SW 1271 (cell line): ENCODE data around the gene E2F8.
"Not testable (repeated sequence)": the region's sequence is repeated elsewhere in the genome, so short reads cannot be mapped to it uniquely, and the experiment has no call there.

Source experiments
- DNase-seq, 2 experiments: peaks; one replicate each; lab custom pipeline; 2025; lab: John Stamatoyannopoulos, UW

The E2F8 gene, protein sequence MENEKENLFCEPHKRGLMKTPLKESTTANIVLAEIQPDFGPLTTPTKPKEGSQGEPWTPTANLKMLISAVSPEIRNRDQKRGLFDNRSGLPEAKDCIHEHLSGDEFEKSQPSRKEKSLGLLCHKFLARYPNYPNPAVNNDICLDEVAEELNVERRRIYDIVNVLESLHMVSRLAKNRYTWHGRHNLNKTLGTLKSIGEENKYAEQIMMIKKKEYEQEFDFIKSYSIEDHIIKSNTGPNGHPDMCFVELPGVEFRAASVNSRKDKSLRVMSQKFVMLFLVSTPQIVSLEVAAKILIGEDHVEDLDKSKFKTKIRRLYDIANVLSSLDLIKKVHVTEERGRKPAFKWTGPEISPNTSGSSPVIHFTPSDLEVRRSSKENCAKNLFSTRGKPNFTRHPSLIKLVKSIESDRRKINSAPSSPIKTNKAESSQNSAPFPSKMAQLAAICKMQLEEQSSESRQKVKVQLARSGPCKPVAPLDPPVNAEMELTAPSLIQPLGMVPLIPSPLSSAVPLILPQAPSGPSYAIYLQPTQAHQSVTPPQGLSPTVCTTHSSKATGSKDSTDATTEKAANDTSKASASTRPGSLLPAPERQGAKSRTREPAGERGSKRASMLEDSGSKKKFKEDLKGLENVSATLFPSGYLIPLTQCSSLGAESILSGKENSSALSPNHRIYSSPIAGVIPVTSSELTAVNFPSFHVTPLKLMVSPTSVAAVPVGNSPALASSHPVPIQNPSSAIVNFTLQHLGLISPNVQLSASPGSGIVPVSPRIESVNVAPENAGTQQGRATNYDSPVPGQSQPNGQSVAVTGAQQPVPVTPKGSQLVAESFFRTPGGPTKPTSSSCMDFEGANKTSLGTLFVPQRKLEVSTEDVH

DNA sequence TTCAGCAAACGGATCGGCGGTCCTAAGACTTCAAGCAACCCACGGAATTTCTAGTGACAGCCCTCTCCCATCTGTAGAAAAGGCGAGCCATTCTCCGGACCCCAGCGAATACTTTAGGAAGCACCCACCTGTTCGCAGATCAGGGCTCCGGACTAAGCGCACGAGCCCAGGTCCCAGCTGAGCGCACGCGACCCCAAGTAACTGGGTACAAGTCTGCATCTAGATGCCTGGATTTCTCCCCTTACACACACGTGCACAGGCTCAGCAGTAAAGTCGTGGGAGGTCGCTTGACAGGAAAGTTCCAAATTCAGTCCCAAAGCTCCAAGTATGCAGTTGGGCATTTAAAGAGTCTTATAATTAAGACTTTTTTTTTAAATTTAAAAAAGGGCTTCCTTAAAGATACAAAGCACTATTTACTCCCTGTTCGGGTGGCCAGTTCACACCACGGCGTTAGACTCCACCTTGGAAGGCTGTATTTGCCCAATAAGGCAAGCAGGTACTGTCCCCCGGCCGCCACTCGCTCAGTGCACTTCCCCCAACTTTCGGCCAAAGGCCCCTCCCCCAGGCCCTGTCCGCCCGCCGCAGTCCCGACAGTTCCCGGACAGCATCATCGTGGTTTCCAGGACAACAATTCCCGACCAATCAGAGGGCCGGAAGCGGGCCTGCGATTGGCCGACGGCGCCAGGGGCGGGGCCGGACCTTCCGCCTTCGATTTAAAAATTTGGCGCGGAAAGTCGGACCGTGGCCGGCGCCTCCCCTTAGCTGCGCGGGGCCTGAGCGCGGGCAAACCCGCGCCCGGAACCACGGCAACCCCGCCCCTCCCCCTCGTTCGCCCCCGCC lies at the start of gene E2F8:
Gene E2F8, minus strand, starts transcription at position 526 of the 840 bp plus-strand sequence. CDS start 824 bp downstream, outside the sequence.
- DNase-seq, result peak; percentile 85 to 94

DNA sequence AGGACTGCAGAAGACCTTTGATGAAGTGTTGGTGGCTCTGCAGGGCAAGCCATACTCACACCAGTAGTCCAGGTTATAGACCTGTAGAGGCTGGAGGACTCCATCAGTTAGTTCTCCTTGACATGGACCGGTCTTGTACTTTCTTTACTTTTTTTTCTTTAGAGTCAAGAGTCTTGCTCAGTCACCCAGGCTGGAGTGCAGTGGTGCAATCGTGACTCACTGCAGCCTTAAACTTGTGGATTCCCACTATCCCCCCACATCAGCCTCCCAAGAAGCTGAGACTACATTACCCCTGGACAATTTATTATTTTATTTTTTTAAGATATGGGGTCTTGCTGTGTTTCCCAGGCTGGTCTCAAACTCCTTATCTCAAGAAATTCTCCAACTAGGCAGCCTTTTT lies 49.6 kb upstream of the E2F8 start:
- DNase-seq, result no peak

DNA sequence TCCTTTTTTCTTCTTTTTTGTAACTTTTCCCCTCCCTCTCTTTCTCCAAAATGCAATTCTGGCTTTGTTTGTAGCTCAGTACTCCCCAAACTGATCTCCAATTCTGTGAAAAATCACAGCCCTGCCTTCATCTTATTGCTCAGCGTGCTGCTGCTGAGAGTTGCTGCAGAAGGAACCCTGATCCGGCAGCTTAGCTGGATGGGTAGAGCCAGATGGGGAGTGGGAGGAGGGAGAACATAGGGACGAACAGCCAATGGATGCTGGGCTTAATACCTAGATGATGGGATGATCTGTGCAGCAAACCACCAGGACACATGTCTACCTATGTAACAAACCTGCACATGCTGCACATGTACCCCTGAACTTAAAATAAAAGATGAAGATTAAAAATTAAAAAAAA lies 47.5 kb upstream of the E2F8 start:
- DNase-seq, result no peak

DNA sequence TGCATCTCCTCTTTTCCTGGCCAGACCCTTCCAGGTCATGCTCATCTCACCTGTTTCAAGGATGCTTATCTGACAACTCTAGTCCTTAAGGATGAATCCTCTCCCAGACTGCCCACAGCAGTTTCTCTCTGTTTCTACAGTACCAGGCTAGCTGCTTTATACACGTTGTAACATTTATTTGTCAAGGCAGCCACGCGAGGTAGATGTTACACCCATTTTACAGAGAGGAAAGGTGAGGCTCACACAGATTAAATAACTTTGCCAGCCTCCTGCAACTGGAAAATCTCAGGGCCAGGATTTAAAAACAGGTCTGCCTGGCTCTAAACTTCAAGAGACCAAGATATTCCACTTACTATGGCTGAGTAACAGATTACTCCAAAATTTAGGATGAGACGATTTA lies 45.7 kb upstream of the E2F8 start:
- DNase-seq, result no peak

DNA sequence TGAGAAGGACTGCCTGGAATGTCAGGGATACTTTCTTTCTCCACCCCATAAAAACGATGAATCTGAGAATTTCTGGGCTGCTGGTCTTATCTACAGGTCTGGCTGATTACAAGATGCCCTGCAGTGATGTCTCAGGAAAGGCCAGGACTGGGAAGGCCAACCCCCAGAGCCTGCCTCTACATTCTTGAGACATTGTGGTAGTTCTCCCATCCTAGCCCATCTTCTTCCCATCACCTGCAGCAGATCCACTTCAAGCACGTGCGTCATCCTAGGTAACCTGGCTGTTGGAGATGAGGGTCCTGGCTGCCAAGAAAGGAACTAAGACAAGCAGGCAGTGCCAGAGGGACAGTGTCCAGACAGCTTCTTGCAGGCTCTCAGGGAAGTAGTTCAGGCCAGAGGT lies 44.1 kb upstream of the E2F8 start:
- DNase-seq, result no peak

DNA sequence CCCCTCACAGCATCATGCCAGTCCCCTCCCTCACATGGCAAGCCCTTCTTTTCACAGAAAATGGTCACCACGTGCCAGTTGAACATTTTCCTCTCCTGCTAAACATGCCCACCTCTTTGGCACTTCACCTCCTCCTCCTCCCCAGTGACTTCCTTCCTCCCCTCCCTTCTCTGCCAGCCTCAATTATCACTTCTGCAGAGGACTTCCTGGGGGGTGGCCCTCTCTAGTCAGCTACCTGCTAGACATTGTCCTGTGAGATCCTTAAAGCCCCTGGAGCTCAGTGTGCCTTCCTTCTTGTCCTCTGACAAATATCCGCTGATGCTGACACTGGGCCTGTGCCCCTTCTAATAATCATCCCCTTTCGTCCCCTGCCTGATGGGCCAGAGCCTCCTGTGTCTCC lies 43.2 kb upstream of the E2F8 start:
- no peak for DNase-seq

DNA sequence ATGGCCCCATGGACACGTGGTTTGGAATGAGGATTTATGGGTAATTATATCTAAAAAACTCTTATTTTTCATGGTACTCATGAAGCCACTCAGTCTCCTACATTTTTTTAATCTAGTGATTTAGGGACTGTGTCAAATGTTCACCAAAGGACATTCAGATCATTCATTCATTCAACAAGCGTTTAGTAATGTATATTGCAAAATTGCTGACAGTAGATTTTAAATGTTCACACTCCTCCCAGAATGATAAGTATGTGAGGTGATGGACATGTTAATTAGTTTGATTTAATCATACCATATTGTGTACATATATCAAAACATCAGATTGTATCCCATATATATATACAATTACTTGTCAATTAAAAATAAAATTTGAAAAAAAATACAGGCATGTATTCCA lies 40.8 kb upstream of the E2F8 start:
- DNase-seq, result no peak

DNA sequence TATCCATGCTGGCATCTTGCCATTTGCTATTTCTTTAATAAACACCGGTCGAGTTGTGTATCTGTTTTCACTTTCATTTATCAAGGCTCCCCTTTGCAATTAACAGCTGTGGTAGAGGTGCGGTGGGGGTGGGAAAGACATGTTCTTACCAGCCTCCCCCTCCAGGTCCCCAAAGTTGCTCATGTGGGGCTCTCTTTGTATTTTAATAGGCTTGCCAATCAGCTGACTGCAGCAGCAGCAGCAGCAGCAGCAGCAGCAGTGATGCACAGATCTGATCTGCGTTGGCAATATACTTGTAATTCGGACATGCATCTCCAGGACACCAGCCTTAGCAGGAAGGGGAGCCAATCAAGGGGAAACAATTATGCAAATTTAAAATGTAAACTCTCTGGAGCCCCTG lies 40.3 kb upstream of the E2F8 start:
- no peak for DNase-seq

DNA sequence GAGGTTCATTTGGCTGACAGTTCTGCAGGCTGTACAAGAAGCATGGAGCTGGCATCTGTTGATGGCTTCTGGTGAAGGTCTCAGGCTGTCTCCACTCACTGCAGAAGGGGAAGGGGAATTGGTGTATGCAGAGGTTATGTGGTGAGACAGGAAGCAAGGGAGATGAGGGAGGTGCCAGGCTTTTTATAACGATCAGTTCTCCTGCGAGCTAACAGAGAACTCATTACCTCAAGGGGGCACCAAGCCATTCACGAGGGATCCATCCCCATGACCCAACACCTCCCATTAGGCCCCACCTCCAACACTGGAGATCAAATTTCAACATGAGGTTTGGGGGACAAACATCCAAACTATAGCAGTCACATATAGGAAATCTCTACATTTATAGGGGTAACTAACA lies 38.7 kb upstream of the E2F8 start:
- no peak for DNase-seq

DNA sequence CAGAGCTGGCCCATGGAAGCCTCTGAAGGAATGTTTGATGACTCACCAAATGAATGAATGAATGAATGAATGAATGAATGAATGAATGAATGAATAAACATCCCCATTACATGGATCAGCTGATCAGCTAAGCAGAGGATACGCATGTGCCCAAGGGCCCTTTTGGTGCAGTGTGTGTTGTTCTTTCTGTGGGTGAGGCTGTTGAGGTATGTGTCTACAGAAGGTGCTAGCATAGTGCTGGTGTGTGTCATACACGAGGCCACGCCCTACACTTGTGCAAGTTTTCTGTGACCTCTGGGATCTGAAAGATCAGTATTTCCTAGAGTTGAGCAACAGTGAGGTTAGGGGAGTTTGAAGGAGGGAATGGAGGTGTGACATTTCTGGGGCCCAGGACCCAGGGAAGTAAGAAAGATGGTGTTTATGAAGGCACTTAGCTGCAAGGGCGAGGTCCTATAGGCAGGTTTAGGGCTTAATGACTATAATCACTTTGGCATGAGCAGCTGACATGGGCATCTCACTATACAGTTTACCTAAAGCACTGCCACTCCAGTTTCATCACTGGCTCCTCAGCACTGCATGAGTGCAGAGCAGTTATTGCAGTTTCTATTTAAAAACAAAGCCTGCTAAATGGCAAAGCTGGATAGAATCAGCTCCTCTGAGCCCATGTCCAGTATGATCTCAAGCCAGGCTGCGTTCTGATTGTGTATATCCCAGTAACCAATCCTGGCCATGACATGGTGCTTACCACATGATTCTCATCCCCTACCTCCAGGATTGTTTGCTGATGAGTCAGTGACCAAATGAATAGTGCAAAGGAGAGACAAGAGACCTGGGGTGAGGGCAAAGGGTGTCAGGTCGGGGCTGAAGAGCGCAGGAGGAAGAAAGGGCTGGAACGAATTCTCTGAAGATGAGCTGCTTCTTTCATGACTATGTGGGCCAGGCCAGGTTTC lies 36.4 kb upstream of the E2F8 start:
- DNase-seq, result no peak

DNA sequence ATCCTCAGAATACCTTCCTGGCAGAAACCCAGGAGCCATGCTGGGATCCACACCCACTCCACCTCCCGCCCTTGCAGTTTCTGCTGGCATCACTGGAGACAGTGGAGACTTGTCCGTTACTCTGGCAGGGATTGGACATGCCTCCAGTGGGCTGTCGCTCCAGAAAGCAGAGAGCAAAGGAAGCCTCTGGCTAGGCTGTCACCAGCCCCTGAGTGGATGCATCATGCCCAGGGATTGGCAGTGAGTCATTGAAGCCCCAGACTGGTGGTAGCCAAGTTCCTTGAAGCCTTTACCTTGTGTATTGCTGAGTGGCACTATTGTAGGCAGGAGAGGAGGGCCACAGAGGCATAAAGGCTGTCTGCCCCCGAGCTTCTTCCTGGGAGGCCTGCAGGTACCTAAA lies 34.8 kb upstream of the E2F8 start:
- DNase-seq, result no peak

DNA sequence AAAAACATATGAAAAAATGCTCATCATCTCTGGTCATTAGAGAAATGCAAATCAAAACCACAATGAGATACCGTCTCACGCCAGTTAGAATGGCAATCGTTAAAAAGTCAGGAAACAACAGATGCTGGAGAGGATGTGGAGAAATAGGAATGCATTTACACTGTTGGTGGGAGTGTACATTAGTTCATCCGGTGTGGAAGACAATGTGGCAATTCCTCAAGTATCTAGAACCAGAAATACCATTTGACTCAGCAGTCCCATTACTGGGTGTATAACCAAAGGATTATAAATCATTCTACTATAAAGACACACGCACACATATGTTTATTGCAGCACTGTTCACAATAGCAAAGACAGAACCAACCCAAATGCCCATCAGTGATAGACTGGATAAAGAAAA lies 32.5 kb upstream of the E2F8 start:
- not testable (repeated sequence) for DNase-seq

DNA sequence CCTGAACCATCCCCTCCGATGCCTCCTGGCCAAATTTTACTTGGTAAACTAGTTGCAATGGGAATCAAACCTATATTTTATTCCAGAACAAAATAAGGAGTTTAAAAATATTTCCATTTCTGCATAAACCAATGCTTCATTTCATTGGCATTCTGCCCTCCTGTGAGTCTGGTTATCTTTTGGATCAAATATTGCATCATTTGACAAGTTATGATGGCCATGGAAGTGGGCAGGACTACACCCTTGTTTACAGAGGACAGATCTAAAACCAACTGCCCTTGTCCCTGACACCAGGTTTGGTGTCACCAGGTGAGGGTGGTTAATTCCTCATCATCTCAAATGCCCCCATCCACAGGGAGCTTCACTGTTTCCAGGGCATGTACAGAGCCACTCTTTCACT lies 28.2 kb upstream of the E2F8 start:
- no peak for DNase-seq

DNA sequence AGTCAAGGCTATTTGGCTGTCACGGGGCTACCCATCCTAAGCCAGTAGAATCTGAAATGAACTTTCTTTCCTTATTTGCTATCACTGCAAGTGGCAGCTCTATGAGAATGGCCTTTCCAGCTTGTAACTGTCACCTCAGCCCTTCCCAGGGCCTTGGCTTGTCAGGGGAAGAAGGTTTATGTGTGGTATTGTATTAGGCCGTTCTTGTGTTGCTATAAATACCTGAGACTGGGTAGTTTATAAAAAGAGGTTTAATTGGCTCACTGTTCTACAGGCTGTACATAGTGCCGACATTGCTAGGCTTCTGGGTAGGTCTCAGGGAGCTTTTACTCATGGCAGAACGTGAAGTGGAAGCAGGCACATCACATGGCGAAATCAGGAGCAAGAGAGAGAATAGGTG lies 26.8 kb upstream of the E2F8 start:
- no peak for DNase-seq

DNA sequence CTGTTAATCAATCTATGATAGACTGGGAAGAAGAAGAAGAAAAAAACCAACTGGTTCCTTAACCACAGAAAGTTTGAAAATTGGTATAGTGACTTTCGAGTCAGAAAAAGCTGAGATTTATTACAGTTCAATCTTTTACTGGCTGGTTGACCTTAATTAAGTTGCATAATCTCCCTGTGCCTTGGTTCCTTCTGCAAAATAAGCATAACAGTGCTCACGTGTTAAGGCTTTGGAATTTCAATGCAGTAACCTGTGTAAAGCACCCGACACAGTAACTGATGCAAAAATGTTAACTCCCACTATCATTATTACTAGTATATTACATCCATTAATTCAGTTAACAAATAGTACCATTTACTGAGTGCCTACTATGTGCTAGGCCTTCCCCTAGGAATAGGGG lies 22.6 kb upstream of the E2F8 start:
- DNase-seq, result no peak

DNA sequence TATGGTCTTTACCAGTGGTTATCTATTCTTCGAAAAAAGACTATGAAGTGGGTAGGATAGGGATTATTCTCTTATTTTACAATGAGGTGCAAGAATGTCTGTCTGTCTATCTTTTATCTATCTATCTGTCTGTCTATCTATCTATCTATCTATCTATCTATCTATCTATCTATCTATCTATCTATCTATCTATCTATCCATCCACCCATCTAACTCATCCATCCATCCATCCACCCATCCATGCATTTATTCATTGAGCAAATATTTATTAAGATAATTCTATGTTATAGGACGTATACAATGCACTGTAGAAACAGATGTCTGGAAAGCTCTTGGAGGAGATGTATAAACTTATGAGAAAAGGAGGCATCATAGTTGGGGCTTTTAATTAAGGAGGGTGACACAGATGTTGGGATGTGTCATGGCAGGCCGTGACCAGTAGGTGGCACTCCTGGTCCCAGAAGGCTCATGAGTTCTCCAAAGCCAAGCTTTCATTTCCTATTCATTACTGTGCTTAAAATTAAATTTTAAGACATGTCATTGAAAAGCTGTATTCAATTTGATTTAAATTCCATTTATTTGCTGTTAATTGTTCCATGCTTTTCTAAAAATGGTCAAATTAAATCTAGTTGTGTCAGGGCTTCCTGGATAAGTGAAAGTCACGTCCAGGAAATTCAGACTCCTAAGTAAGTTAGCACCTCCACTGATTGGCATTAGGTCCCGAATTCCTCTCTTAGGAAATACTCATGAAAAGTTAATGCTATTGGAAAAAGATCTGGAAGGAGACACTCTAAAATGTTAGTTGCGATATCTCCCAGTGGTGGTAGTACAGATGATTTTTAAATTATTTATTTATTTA lies 19.0 kb upstream of the E2F8 start:
- peak in 1 of 2 experiments; percentile 42 for DNase-seq

DNA sequence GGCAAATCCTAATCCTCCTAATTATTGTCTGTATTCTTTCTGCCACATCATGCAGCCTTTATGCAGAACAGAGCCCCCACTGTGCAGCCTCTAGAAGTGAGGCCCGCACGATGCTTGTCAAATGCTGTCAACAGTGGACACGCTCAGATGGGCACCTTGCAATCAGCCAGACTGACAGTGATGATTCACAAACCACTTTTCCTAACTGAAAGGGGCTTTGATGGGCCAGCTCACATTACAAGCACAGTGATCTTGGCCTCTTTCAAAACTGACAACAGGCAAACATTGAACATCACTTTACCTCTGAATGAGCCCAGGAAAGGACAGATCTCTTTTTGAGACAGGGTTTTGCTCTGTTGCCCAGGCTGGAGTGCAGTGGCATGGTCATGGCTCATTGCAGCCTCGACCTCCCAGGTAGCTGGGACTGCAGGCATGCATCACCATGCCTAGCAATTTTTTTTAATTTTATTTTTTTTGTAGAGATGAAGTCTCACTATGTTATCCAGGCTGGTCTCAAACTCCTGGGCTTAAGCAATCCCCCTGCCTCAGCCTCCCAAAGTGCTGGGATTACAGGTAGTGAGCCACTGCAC lies 18.0 kb upstream of the E2F8 start:
- DNase-seq, result no peak

DNA sequence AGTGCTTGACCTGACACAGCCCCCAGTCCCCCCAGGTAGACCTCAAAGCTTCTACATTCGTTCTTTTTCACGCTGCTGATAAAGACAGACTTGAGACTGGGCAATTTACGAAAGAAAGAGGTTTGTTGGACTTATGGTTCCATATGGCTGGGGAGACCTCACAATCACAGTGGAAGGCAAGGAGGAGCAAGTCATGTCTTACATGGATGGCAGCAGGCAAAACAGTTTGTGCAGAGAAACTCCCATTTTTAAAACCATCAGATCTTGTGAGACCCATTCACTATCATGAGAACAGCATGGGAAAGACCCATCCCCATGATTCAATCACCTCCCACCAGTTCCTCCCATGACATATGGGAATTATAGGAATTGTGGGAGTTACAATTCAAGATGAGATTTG lies 13.7 kb upstream of the E2F8 start:
- DNase-seq, result not testable (repeated sequence)

DNA sequence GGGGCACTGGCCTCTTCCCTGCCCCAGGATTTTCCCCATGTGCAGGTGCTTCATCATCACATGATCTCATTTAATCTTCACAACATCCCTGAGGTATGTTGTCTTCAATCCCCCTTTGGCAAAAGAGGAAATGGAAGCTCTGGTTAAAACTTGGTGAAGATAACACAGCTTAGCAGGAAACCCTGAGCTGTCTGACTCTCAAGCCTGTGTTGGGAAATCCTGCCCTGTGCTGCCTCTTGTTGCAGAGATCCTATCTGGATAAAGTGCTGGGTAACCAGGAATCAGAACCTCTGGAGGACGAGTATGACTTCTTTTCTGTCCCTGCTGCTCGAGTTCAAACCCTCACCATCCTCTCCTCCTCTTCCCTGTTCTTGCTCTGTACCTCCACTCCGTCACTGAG lies 13.1 kb upstream of the E2F8 start:
- DNase-seq, result no peak
